Fibroblast of peridontal ligament (primary cell): ENCODE results near the gene NPAS3.
A peak's percentile ranks its signal among the peaks of the same experiment; 100 is the strongest.

Experiments
- DNase-seq: peaks from one replicate; pipeline ENCODE4 v3.0.0-alpha.2; 2010; ENCODE audit errors: extremely low read depth

The NPAS3 gene

DNA sequence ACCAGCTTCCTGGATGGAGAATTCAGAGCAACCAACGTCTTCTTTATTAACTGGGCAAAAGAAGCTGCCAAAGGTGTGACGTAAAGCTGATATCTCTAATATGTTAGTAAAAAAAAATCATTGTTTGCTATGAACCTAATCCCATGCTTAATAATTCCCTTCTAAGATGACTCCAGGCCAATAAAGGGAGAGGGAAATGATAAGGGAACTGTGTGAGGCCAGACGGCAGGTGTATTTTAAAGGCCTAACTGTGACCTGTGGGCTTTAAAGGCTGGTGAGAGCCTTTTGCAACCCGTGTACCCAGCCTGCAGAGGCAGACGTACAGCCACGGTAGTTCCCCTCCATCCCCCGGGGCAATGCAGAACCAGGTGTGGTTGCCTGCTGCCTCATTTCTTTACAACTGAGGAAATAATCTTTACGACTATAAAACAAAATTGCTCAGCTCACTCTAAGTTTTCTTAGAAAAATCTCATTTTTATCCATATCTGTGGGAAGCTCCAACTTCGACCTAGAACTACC is 641.6 kb downstream of the NPAS3 start:
- DNase-seq = no peak

- no peak for DNase-seq
Measured at GRCh38 chr14:33580841-33581240, 642.2 kb downstream of the NPAS3 start.

DNA sequence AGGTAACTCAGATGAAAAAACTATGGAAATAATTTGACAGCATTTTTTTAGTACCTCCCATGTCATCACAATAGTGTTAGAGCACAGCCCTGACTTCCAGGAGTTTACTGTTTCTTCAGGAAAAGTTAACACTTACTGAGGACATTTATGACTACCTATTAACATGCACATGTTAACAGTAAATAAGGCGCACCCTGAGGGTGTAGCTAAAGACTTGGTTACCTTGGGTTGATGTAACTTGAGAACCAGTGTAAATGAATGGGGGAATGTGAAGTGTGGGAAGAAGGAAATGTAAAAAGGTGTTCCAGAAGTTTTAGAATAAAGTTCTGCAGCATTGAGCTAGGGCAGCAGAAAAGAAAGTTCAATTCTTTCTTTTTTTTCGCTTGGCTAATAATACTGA is 646.0 kb downstream of the NPAS3 start:
- no peak for DNase-seq

DNA sequence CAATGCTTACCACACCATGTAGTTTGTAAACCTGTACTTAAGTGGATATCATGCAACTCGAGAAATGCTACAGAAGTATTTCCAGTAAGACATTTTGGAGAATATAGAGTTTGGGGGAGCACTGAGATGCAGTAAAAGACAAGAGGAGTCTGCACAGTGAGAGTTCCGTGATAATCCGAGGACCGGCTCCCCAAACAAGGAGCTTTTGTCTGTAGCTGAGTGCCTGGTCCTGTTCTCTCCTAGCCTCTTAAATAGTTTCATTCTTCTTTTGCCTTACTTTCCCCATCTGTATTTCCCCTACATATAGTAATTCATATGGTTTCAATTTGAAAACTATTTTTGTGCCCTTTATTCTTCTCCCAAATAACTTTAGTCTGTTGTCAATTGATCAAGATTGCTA is 648.1 kb downstream of the NPAS3 start:
- no peak for DNase-seq

DNA sequence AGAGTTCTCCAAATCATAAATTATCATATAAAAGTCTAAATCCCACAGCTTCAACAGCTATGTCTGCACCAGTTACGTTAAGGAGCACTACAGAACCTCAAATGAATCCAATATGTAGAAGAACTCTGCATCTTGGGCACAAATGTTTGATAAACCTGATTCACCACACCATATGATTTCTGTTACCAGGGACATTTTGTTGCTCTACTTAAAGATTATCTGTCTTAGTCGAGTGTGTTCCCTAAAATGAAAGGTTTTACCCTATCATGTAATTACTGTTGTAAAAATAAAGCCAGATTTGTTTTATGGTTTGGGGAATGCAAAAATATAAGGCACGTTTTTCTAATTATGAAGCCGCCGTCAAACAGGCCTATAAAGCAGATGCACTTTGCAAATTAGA is 649.1 kb downstream of the NPAS3 start:
- no peak for DNase-seq

- no peak for DNase-seq
Measured at GRCh38 chr14:33588771-33589170, 650.1 kb downstream of the NPAS3 start.

DNA sequence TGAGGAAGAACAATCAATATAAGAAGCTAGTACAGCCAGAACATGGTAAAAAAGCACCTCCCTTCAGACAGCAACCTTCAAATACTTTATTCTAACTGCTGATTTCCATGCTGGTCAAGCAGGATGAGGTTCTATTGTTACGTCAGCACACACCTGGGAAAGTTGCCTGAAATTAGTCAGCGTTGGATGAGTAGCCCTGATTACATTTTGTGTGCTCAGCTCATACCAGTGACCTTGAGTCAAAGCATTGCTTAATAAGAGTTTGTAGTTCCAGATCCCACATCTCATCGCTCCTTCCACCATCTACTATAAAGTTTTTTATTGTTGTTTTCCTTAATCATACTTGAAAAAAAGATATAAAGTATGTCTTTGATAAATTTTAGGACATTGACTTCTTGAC is 650.7 kb downstream of the NPAS3 start:
- DNase-seq = peak; percentile 79

GRCh38 chr14:33590891-33591630 is 652.4 kb downstream of the NPAS3 start:
- no peak for DNase-seq

DNA sequence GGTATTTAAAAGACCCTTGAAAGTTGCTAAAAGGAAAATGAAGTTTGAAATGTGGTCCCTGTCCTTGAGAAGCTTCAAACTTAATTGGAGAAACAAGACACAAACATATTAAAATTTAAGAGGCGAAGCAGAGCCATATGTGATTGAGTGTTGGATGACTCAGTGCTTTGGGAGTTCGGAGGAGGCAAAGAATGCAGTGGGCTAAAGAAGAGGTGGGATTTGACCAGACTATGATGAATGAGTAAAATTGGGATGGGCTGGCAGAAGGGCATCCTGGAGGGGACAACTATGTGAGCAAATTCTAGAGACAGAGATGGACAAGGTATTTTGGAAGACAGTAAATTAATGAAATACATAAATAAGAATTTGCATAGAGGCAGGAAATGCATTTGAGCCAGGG is 653.6 kb downstream of the NPAS3 start:
- DNase-seq = peak; percentile 20

GRCh38 chr14:33596211-33597080 is 657.8 kb downstream of the NPAS3 start:
- DNase-seq = no peak

GRCh38 chr14:33598582-33598981 is 659.9 kb downstream of the NPAS3 start:
- DNase-seq = no peak

DNA sequence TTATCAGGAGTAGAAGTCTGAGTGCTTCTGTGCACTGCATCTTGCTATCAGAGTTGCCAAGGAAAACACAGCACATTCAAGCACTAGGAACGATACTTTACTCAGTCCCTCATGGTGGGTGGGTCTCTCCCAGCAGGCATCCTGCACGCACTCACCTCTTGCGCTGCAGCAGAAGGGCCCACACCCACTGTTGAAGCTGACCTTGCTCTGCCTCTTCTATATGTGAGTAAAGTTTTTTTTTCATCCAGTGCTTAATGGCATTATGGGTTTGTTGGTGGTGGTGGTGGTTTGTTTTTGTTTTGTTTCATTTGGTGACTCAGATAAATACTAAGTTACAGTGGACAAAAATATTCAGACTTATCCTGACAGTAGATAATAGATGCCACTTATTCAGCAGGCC is 663.7 kb downstream of the NPAS3 start:
- no peak for DNase-seq

DNA sequence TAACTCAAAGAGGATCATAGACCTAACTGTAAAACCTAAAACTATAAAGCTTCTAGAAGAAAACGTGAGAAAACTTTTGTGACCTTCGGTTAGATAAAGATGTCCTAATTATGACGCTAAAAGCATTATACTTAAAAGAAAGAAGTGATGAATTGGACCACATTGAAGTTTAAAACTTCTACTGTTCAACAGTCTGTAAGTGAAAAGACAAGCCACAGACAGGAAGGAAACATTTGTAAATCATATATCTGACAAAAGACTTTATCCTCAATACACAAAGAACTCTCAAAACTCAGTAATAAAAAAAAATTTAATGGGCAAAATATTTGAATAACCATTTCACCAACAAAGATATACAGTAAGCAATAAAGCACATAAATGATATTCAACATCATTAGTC is 667.9 kb downstream of the NPAS3 start:
- DNase-seq = no peak

DNA sequence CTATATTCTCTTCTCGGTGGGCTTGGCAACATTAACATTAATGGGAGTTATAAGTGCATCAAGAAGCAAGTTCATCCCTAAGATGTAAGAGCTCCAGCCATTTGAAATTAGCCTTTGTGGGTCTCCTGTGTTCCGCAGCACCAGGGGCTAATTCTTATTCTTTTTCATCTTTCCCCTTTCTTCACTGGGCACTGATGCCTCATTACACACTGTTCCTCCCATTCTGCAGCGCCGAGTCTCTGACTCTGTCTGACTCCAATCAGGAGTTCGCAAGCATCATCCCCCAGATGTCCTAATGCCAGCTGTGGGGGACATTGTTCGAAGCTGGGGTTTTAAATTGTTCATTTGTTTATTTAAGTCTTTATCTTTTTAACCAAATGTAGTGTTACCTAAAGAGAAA is 670.9 kb downstream of the NPAS3 start:
- DNase-seq = no peak

- DNase-seq = no peak
Measured at GRCh38 chr14:33610121-33610520, 671.4 kb downstream of the NPAS3 start.

GRCh38 chr14:33611405-33612196 is 672.9 kb downstream of the NPAS3 start:
- no peak for DNase-seq

- no peak for DNase-seq
Measured at GRCh38 chr14:33612197-33612505, 673.5 kb downstream of the NPAS3 start.

DNA sequence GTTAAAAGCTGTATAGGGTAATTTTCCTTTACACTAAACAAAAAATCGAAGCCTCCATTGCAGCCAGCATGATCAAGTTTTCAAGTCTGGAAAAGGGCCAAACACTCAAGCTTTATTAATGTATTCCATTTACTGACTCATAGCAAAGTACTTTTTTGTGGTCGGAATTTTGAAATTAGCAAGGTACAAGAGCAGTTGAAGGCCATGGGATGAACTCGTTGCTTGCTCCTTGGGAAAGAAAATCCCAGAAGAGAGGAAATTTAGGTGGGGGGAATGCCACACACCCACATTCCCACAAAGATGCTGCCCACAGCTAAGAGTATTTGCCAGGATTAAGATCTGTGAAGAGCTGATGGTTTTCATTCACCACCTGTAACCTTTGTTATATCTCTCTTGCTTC is 678.5 kb downstream of the NPAS3 start:
- DNase-seq = peak; percentile 46

GRCh38 chr14:33618361-33619105 is 679.9 kb downstream of the NPAS3 start:
- no peak for DNase-seq

DNA sequence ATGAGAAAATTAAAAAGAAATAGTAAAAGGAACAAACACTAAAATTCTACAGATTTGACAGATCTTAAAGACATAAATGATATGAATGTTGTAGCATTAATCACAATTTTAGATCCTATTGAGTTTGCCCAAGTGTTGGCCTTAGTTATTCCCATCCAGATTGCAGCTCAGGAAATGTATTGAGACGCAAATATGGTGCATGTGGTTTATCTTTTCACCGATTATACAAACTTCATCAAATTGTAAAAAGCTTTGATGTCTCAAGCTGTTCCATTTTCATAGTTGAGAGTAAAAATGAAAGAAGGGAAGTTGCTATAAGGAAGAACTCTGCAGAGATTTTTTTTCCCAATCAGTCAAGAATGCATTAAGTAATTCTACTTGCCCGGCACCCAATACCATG is 683.8 kb downstream of the NPAS3 start:
- no peak for DNase-seq

DNA sequence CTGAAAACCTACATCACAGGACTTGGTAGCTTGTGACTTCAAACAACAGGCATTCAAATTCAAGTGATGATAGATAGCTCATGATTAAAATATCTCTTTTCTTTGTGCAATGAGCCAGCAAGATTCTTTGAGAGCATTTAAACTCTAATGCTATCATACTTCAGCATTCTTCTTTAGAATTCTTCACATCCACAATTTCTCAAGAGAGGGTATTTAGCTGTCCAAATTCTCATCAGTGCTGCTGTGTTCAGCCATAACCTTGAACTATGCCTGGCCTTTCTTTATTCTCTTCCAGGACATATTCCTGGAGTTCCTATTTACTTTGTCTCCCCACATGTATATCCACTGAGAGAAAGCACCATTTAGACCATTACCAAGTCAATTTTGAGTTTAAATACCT is 691.1 kb downstream of the NPAS3 start:
- DNase-seq = no peak

- no peak for DNase-seq
Measured at GRCh38 chr14:33631021-33631420, 692.3 kb downstream of the NPAS3 start.
